PFSK-1 (cell line): Measurements from ENCODE around the gene APBA2.

ENCODE experiments used
- FOXP2 ChIP-seq: optimal IDR thresholded peaks from 2 replicates; pipeline ENCODE3; 2011; ENCODE audit warnings: borderline replicate concordance, control low read depth, inconsistent platforms; ENCODE audit not compliant: insufficient read depth; ENCODE audit errors: extremely low read length, extremely low read depth
- POLR2AphosphoS5 ChIP-seq: IDR thresholded peaks from 2 replicates; pipeline ENCODE4 v1.6.1; 2012; ENCODE audit warnings: low read depth, mild to moderate bottlenecking, control low read depth, low read length, moderate library complexity
- SIN3A ChIP-seq: IDR thresholded peaks from 2 replicates; pipeline ENCODE4 v1.6.1; 2012; ENCODE audit warnings: mild to moderate bottlenecking, low read length, moderate library complexity, borderline replicate concordance; ENCODE audit not compliant: insufficient read depth
- TAF1 ChIP-seq: IDR thresholded peaks from 2 replicates; pipeline ENCODE4 v1.6.1; 2012; ENCODE audit warnings: low read length, control low read depth, borderline replicate concordance; ENCODE audit not compliant: insufficient read depth
- TF ChIP-seq, protein P1 (sequence below), 2 experiments: IDR thresholded peaks; 2 replicates each; pipeline versions ENCODE4 v1.6.1 to v1.8.0; 2011 to 2012; ENCODE audit warnings: low read depth in 2 of 2, low read length in 2 of 2, control low read depth in 1 of 2, inconsistent platforms in 1 of 2, mild to moderate bottlenecking in 1 of 2, moderate library complexity in 1 of 2; ENCODE audit not compliant: insufficient read depth in 1 of 2

Gene APBA2

GRCh38 chr15:28876845-28877185 lies 9.0 kb upstream of the APBA2 start:
- TF ChIP-seq POLR2AphosphoS5 (no peak), SIN3A (no peak), FOXP2 (no peak), TAF1 (no peak)

DNA sequence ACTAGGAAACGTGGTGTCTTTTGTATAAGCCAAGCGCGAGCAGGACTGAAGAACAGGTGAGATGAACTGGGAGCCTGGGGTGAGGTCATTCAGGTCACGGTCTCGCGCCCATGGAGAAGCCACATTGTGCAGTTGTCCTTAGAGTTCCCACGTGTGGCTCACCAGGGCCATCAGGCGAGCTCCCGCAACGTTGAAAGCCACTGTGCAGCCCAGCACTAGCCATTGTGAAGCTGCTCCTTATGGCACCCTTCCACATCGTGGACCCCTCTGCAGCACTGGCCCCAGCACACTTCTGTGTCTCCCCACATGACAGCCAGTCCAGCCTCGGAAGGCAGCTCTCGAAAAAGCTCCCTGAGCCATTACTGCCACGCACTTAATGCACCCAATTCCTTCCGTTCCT lies 7.6 kb upstream of the APBA2 start:
- no peak for TF ChIP-seq FOXP2
- TF ChIP-seq, protein P1, sequence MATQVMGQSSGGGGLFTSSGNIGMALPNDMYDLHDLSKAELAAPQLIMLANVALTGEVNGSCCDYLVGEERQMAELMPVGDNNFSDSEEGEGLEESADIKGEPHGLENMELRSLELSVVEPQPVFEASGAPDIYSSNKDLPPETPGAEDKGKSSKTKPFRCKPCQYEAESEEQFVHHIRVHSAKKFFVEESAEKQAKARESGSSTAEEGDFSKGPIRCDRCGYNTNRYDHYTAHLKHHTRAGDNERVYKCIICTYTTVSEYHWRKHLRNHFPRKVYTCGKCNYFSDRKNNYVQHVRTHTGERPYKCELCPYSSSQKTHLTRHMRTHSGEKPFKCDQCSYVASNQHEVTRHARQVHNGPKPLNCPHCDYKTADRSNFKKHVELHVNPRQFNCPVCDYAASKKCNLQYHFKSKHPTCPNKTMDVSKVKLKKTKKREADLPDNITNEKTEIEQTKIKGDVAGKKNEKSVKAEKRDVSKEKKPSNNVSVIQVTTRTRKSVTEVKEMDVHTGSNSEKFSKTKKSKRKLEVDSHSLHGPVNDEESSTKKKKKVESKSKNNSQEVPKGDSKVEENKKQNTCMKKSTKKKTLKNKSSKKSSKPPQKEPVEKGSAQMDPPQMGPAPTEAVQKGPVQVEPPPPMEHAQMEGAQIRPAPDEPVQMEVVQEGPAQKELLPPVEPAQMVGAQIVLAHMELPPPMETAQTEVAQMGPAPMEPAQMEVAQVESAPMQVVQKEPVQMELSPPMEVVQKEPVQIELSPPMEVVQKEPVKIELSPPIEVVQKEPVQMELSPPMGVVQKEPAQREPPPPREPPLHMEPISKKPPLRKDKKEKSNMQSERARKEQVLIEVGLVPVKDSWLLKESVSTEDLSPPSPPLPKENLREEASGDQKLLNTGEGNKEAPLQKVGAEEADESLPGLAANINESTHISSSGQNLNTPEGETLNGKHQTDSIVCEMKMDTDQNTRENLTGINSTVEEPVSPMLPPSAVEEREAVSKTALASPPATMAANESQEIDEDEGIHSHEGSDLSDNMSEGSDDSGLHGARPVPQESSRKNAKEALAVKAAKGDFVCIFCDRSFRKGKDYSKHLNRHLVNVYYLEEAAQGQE (IDR thresholded peaks at IDR 0.05; ENCODE audit: insufficient read depth in 1 of 2, low read depth in 2 of 2, low read length in 2 of 2), result no peak
- no peak for TF ChIP-seq SIN3A
- no peak for TF ChIP-seq POLR2AphosphoS5
- no peak for TF ChIP-seq TAF1

DNA sequence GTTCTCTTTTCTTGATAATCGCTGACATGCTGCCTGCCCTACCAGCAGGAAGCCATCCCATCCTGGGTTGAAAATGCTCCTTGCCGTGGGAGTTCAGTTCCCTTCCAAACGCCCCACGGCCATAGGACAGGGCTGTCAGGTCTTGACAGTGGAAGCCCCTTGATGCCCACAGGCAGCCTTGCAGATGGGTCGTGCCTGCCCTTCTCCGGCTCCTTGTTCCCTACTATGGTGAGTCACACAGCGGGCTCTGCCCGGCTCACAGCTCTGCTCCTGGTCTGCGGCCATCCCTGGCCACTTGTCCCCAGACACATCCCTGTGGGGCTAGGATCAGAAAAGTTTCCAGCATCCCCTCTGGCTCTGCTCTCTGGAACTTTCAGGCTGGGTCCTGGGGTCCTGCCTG lies 6.2 kb upstream of the APBA2 start:
- no peak for TF ChIP-seq FOXP2

DNA sequence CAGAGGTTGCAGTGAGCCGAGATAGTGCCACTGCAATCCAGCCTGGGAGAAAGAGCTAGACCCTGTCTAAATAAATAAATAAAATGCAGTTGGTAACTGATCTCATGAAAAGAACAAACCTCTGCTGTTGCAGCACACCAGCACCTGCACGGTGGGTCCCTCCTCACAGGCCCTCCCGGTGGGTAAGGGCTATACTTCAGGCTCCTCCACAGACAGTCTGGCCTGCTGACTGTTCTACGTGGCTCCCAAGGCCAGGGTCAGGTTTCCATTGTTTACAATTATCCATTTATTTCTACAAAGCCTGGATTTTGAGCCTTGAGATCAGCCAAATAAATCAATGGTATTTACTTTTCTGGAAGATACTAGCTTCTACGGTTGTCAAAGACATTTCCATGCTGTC lies 5.1 kb upstream of the APBA2 start:
- no peak for TF ChIP-seq SIN3A
- no peak for TF ChIP-seq TAF1
- TF ChIP-seq POLR2AphosphoS5, result no peak
- no peak for TF ChIP-seq FOXP2
- TF ChIP-seq, protein P1 (IDR thresholded peaks at IDR 0.05; ENCODE audit: insufficient read depth in 1 of 2, low read depth in 2 of 2, low read length in 2 of 2), result no peak

DNA sequence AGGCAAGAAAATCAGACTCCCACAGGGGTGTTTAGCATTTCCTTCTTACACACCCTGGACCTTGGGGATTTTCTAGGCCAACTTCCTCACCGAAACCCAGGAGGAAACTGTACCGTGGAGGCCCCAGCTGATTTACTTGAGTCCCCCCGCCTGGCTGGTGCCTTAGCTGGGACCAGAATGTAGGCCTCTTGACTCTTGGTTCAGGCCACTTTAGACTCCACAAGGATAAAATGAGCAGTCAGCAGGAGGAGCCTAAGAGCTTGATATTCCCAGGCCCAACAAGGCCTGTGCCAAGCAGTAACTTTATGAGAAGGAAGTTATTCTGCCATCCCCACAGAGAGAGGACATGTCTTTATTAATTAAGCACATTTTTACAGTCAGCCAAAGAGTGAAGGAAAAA lies 4.6 kb upstream of the APBA2 start:
- TF ChIP-seq FOXP2 (no peak), POLR2AphosphoS5 (no peak), SIN3A (no peak), TAF1 (no peak)
- TF ChIP-seq, protein P1 (IDR thresholded peaks at IDR 0.05; ENCODE audit: insufficient read depth in 1 of 2, low read depth in 2 of 2, low read length in 2 of 2), result no peak

DNA sequence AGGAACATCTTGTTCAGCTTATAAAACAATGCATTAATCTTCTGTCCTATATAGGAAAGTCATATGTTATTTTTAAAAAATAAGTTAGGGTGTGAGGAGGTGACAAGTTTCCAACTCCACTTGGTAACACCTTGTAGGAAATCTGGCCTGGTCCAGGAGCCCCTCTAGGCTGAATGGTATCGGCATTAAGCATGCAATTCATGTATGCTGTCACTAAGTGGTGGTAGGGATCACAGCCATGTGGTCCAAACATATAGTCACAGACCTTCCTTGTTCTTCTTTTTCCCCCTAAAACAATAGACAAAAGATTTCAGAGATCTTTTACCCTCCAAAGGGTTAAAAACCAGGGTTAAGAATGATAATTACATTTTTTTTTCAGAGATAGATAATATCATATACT lies 4.2 kb upstream of the APBA2 start:
- TF ChIP-seq SIN3A (no peak), FOXP2 (no peak), TAF1 (no peak), POLR2AphosphoS5 (no peak)
- TF ChIP-seq, protein P1 (IDR thresholded peaks at IDR 0.05; ENCODE audit: insufficient read depth in 1 of 2, low read depth in 2 of 2, low read length in 2 of 2), result no peak
